GM23248 (cell line): ENCODE measurements around the gene CTIF. TPM values are rescaled to one million over a fixed set of nuclear protein-coding genes. Genes with fewer than 3 reads are reported as not detected.

ENCODE experiments used
- DNase-seq: peaks from one replicate; pipeline ENCODE4 v3.0.0-alpha.2; 2015
- H2AFZ ChIP-seq: fragments of 200-600 bp; sonication (generic); 2 replicates; pipeline ENCODE4 v1.6.1; 2016; ENCODE audit warnings: antibody characterized with exemption
- H3F3A ChIP-seq: fragments of 200-600 bp; sonication (generic); 2 replicates; pipeline ENCODE4 v1.6.1; 2016; ENCODE audit warnings: mild to moderate bottlenecking, antibody characterized with exemption, mixed run types; ENCODE audit not compliant: insufficient read depth
- H3K27ac ChIP-seq: fragments of 200-600 bp; sonication (generic); 2 replicates; pipeline ENCODE4 v1.5.1; 2016; ENCODE audit warnings: mild to moderate bottlenecking
- H3K27me3 ChIP-seq: fragments of 200-600 bp; sonication (generic); replicated peaks from 2 replicates; pipeline ENCODE4 v1.6.1; 2016; ENCODE audit warnings: mild to moderate bottlenecking; ENCODE audit not compliant: insufficient read depth
- H3K36me3 ChIP-seq: fragments of 200-600 bp; sonication (generic); 2 replicates; pipeline ENCODE4 v1.6.1; 2016; ENCODE audit warnings: low read depth, mild to moderate bottlenecking
- H3K4me1 ChIP-seq: fragments of 200-600 bp; sonication (generic); 2 replicates; pipeline ENCODE4 v1.6.1; 2016; ENCODE audit warnings: mild to moderate bottlenecking; ENCODE audit not compliant: insufficient read depth
- H3K4me2 ChIP-seq: fragments of 200-600 bp; sonication (generic); one replicate; pipeline ENCODE4 v1.6.1; 2016; ENCODE audit warnings: mild to moderate bottlenecking; ENCODE audit not compliant: unreplicated experiment
- H3K4me3 ChIP-seq: fragments of 200-600 bp; sonication (generic); 2 replicates; pipeline ENCODE4 v1.5.1; 2016; ENCODE audit warnings: mild to moderate bottlenecking
- H3K79me2 ChIP-seq: fragments of 200-600 bp; sonication (generic); 2 replicates; pipeline ENCODE4 v1.6.1; 2016; ENCODE audit warnings: mild to moderate bottlenecking; ENCODE audit not compliant: insufficient read depth
- H3K9ac ChIP-seq: fragments of 200-600 bp; sonication (generic); 2 replicates; pipeline ENCODE4 v1.6.1; 2016; ENCODE audit warnings: mild to moderate bottlenecking
- H3K9me2 ChIP-seq: fragments of 200-600 bp; sonication (generic); 2 replicates; pipeline ENCODE4 v1.6.1; 2016; ENCODE audit warnings: mixed run types, mild to moderate bottlenecking, moderate library complexity; ENCODE audit not compliant: insufficient read depth
- H3K9me3 ChIP-seq: fragments of 200-600 bp; sonication (generic); one replicate; pipeline ENCODE4 v1.6.1; 2017; ENCODE audit warnings: low read depth
- H4K20me1 ChIP-seq: fragments of 200-600 bp; sonication (generic); 2 replicates; pipeline ENCODE4 v1.6.0; 2016; ENCODE audit not compliant: insufficient read depth
- EZH2 ChIP-seq: fragments of 200-600 bp; sonication (generic); IDR thresholded peaks from 2 replicates; pipeline ENCODE4 v1.6.1; 2018; ENCODE audit warnings: antibody characterized with exemption, mild to moderate bottlenecking; ENCODE audit not compliant: insufficient read depth, poor library complexity, severe bottlenecking
- EZH2phosphoT487 ChIP-seq: fragments of 200-600 bp; sonication (generic); IDR thresholded peaks from 2 replicates; pipeline ENCODE4 v1.6.1; 2018; ENCODE audit warnings: antibody characterized with exemption, moderate library complexity, mild to moderate bottlenecking, low read depth; ENCODE audit not compliant: insufficient read depth
- WGBS, 2 experiments: methylation state at CpG; one replicate each; pipeline ENCODE4 v1.1.6; 2015 to 2017; ENCODE audit warnings: low lambda C conversion rate in 2 of 2, low coverage in 1 of 2; ENCODE audit errors: missing lambda C conversion rate in 2 of 2; 5-methylcytosine and 5-hydroxymethylcytosine counted together
- in situ Hi-C: fragments of 300-500 bp; cut with MboI; formaldehyde crosslinking; loops from 2 replicates; pipeline ENCODE4 v1.15.0; 2020
- polyA plus RNA-seq: library from polyadenylated mRNA; unstranded; fragments of >200 nt; fragmentation: Nextera tagmentation; extraction: Ambion mirVana; gene quantifications from 2 replicates; pipeline ENCODE4 v1.2.1, GENCODE V29; 2016
- total RNA-seq: library from RNA; depleted of rRNA; stranded (reverse); fragments of >200 nt; shearing (Covaris generic); gene quantifications from 2 replicates; pipeline ENCODE4 v1.2.3, GENCODE V29; 2014

The CTIF gene
- total and polyA plus RNA-seq, 2 experiments from 2014 or later, result 21.5 to 46.8 TPM

GRCh38 chr18:48847807-48848486 is 309.1 kb downstream of the CTIF start:
- WGBS, 2 experiments, result 92% methylated on average over 11 of the region's 11 CpGs

GRCh38 chr18:48848641-48849143 is 309.9 kb downstream of the CTIF start:
- WGBS, 2 experiments, result 89 to 98% methylated on average over 12 to 13 of the region's 13 CpGs

More at GRCh38 chr18:48847807-48848486, 309.1 kb downstream of the CTIF start:
- H3K9ac ChIP-seq, result no peak overlapping the region
- no peaks in the 10 kb centered on the region for H4K20me1 ChIP-seq
- H3K36me3 ChIP-seq, result no peaks in the 10 kb centered on the region
- no peaks in the 10 kb centered on the region for H3K27me3 ChIP-seq
- H3K4me2 ChIP-seq, result no peak overlapping the region
- H3K4me1 ChIP-seq, result no peaks in the 10 kb centered on the region
- H3F3A ChIP-seq, result 0 out of 2 replicates have a peak, but pooled peaks cover 4% of the 10 kb centered on the region
- TF ChIP-seq EZH2 (no peak), EZH2phosphoT487 (no peak)
- in situ Hi-C loops, result no loop called here
- no peak overlapping the region for H2AFZ ChIP-seq
- no peak overlapping the region for H3K27ac ChIP-seq
- no peak overlapping the region for H3K4me3 ChIP-seq
- H3K9me2 ChIP-seq, result no peaks in the 10 kb centered on the region
- DNase-seq, result no peak
- 0 out of 2 replicates have a peak, but pooled peaks cover 7% of the 10 kb centered on the region for H3K79me2 ChIP-seq
- H3K9me3 ChIP-seq, result no peaks in the 10 kb centered on the region

GRCh38 chr18:48850822-48851598 is 312.2 kb downstream of the CTIF start:
- no peaks in the 10 kb centered on the region for H3K9me3 ChIP-seq
- 82 to 88% methylated on average over 17 of the region's 17 CpGs for WGBS, 2 experiments
- H2AFZ ChIP-seq, result no peak overlapping the region
- H4K20me1 ChIP-seq, result no peaks in the 10 kb centered on the region
- in situ Hi-C loops, result no loop called here
- no peak overlapping the region for H3K27ac ChIP-seq
- no peaks in the 10 kb centered on the region for H3K9me2 ChIP-seq
- no peaks in the 10 kb centered on the region for H3K27me3 ChIP-seq
- H3K36me3 ChIP-seq, result peaks cover 5% of the 10 kb centered on the region; the same call in 1 of the 2 replicates
- no peak overlapping the region for H3K4me2 ChIP-seq
- DNase-seq, result no peak
- 0 out of 2 replicates have a peak, but pooled peaks cover 8% of the 10 kb centered on the region for H3K79me2 ChIP-seq
- no peaks in the 10 kb centered on the region for H3K4me1 ChIP-seq
- H3K9ac ChIP-seq, result no peak overlapping the region
- H3F3A ChIP-seq, result 0 out of 2 replicates have a peak, but pooled peaks cover 4% of the 10 kb centered on the region
- TF ChIP-seq EZH2, result no peak
- H3K4me3 ChIP-seq, result no peak overlapping the region

More at GRCh38 chr18:48848641-48849143, 309.9 kb downstream of the CTIF start:
- no peak for TF ChIP-seq EZH2phosphoT487
- no peak for TF ChIP-seq EZH2
- no peak overlapping the region for H2AFZ ChIP-seq
- H4K20me1 ChIP-seq, result no peaks in the 10 kb centered on the region
- no peaks in the 10 kb centered on the region for H3K9me3 ChIP-seq
- in situ Hi-C loops, result no loop called here
- H3K36me3 ChIP-seq, result no peaks in the 10 kb centered on the region
- no peak overlapping the region for H3K4me2 ChIP-seq
- no peaks in the 10 kb centered on the region for H3K9me2 ChIP-seq
- DNase-seq, result no peak
- H3K4me1 ChIP-seq, result no peaks in the 10 kb centered on the region
- H3K9ac ChIP-seq, result no peak overlapping the region
- H3K79me2 ChIP-seq, result 0 out of 2 replicates have a peak, but pooled peaks cover 8% of the 10 kb centered on the region
- no peak overlapping the region for H3K27ac ChIP-seq
- H3F3A ChIP-seq, result 0 out of 2 replicates have a peak, but pooled peaks cover 4% of the 10 kb centered on the region
- no peaks in the 10 kb centered on the region for H3K27me3 ChIP-seq
- no peak overlapping the region for H3K4me3 ChIP-seq

- in situ Hi-C loops, result no loop called here
- Histone ChIP-seq H3K4me1 (no peaks in the 10 kb centered on the region), H3K9me2 (no peaks in the 10 kb centered on the region), H2AFZ (no peak overlapping the region), H4K20me1 (no peaks in the 10 kb centered on the region), H3K27ac (no peak overlapping the region), H3K9ac (no peak overlapping the region), H3K36me3 (peaks cover 5% of the 10 kb centered on the region; the same call in 1 of the 2 replicates), H3F3A (0 out of 2 replicates have a peak, but pooled peaks cover 4% of the 10 kb centered on the region), H3K27me3 (no peaks in the 10 kb centered on the region), H3K4me3 (no peak overlapping the region), H3K79me2 (0 out of 2 replicates have a peak, but pooled peaks cover 8% of the 10 kb centered on the region), H3K4me2 (no peak overlapping the region), H3K9me3 (no peaks in the 10 kb centered on the region)
- no peak for TF ChIP-seq EZH2phosphoT487
- no peak for TF ChIP-seq EZH2
- WGBS, 2 experiments, result 82 to 84% methylated on average over 7 of the region's 7 CpGs
- no peak for DNase-seq
Observed at GRCh38 chr18:48851599-48851960, 312.7 kb downstream of the CTIF start.
